Activated T-cell treated with anti-CD3 and anti-CD28 coated beads for 4 hours (primary cell): ENCODE data around the gene NID1.

Experiments
- DNase-seq: peaks from one replicate; pipeline ENCODE4 v3.0.0-alpha.2; 2020

NID1 gene

DNA sequence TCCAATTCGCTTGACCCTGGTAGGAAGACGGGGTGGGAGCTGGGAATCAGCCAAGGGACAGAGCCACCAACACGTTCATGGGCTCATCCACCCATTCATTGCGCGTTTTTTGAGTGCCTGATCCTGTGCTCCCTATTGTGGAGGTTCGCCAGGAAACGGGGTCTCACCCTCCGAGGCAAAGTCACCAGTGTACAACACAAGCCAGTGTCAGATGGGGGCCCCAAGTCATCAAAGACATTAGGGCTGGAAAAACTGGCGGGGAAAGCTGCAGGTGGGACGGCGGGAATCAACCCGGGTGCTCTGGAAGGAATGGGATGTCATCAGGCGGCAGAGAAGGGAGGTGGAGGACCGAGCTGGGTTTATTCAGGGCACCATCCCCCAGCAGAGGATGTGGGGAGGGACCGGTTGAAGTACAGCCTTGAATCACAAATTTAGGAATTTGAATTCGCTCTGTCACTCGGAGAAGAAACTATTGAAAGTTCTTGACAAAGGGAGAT lies 667 bp upstream of the NID1 start:
- no peak for DNase-seq

DNA sequence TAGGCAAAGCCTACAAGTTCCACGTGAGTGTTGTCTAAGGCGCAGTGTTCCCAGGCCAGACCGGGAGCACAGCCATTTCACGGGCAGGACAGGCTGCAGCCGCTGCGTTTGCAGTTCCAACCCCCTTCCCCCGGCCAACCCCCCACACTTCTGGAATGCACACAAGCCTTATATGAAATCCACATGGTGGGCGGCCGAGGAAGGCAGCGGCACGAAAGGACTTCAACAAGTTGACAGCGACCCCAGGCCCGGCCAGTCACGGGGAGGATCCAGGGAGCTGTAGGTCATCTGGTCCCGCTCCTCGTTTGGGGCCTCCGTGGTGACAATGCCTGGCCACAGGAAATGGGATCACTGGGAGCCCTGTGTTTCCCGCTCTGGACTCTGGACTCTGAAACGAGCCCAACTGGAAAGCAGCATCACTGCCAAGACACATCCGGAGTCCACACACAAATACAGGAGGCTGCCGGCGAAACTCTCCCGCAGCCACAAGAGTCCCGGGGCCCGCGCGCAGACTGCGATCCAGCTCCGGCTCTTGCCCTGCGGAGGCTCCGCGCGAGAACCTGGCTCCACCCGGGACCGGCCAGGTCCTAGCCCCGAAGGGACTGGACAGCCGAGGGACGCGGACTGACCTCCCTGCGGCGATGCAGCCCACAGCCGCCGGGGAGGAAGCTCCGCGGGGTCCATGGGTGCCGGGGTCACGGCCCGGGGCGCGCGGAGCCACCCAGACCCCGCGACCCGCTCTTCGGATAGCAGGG lies 794 bp downstream of the NID1 start:
- DNase-seq, result no peak

DNA sequence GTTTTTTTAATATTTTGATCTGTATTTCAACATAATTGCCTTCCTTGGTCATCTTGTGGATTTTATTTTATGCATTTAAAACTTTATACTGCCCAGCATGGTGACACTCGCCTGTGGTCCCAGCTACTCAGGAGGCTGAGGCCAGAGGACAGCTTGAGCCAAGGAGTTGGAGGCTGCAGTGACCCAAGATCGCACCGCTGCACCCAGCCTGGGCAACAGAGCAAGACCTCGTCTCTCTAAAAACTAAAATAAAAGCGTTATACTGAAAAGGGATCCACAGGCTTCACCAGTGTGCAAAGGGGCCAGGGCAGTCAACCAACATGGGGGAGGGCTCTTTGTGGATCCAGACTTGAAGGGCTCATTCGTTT lies 1.4 kb downstream of the NID1 start:
- no peak for DNase-seq

DNA sequence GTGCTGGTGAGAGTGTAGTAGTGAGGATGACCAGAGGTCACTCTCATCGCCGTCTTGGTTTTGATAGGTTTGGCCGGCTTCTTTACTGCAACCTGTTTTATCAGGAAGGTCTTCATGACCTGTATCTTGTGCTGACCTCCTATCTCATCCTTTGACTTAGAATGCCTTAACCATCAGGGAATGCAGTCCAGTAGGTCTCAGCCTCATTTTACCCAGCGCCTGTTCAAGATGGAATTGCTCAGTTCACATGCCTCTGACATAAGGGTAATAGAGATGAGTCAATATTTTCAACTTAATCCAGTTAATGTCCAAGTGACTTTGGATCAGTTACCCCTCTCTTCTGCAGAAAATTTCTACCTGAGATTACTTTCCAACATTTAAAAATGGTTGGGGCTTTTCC lies 4.6 kb downstream of the NID1 start:
- DNase-seq, result no peak

DNA sequence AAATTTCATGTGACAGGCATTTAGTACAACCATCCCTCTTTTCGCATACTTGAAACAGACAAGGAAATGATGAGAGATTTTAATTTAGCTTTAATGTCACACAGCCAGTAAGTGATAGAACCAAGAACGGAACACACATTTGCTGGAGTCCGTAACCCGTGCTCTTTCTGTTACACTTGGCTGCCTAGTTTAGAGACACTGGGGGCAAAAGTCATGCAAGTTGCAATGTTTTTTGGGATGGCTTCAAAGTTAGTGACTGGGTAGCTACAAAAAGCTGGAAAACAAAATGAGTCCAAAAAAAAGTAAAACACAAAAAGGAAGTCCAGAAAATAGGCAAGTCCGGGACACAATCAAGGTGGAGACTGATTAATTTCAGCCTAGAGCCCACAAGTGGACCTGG lies 5.9 kb downstream of the NID1 start:
- DNase-seq, result no peak

DNA sequence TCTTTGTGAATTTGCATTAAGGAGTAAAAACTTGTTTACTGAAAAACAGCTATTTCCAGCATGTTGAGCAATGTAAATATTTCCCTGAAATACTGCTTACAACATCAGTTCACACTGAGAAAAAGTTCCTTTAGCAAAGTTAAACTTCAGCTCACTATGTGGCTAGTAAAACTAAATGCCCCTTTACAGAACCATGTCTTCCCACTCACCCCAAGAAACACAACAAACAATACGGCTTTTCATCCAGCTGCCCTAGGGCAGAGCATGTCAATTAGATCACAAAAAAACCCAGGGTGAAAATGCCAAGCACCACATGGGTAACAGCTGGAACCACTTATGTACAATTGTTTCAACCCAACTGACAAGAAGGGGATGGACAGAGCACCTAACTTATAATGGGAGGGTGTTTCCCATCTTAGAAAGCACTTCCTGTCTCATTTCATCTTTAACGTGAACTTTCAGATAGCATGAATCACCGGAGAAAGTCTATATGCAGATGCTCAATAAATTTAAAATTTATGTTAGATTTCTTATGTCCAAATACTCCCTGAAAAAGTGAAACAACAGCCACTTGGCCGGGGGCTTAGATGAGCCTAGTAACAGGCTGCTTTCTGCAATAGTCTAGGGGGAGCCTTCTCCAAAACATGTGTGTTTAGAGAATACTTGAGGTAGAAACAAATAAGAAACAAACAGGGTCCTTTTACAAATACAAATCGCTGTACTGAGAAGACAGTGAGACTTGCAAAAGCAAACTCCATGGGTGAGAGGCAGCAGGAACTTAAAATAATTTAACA lies 6.6 kb downstream of the NID1 start:
- no peak for DNase-seq

DNA sequence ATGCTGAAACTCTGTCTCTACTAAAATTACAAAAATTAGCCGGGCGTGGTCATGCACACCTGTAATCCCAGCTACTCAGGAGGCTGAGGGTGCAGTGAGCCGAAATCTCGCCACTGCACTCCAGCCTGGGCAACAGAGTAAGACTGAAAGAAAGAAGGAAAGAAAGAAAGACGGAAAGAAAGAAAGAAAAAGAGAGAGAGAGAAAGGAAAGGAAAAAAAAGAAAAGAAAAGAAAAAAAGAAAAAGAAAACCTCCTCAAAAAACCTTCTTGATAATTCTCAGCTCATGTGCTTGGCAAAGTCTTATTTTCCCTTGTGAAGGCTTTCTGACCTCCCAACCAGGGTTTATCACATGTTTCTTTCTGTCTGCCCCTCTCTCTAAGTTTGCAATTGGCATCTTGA lies 7.3 kb downstream of the NID1 start:
- DNase-seq, result no peak

DNA sequence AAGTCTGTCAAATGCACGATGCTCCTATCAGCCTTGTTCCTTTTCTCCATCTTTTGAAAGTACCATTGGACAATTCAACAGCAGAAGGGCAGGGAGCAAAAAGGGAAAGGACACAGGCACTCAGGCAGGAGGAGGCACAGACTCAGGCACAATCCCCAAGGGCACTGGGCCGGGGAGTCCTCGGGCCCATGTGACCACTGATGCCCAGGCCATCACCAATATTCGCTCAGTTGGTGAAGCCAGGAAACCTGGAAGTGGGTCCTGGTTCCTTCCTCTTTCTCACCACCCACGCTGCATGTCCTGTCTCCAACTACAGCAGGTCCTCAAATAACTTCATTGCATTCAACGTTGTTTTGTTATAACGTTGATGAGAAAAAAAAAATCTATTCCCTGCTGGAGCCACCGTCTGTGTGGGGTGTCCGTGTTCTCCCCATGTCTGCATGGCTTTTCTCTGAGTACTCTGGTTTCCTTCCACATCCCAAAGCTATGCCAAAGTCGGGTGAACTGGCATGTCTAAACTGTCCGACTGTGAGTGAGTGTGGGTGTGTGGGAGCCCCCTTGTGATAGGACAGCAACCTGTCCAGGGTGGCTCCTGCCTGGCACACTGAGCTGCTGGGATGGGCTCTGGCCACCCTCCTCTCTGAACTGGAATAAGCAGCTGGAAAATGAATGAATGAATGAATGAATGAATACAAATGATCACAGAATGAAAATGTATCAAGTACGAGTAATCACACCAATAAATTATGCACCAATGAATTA lies 12.5 kb downstream of the NID1 start:
- no peak for DNase-seq

DNA sequence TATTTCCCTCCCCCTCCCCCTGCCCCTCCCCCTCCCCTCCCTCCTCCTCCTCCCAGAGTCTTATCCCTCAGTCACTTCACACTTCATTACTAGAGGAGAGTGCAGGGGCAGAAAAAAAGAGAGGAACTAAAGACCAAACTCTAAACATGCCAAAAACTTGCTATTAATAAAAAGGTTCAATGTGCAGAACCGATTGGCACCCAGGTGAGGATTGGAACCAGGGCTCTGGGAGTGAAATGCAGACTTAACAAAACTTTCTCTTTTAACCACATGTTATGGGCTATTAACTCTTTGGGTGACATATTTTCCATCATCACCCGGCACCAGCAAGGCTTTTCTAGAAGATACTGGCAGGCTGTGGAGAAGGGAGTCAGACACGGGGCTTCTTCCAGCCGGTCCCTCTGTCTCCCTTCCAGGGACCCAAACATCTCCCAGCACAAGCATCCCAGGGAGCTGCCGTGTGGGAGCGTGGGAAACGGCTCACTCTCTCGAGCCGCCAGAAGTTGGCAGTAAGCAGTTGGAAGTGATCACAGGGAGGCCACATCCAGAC lies 13.6 kb downstream of the NID1 start:
- no peak for DNase-seq

DNA sequence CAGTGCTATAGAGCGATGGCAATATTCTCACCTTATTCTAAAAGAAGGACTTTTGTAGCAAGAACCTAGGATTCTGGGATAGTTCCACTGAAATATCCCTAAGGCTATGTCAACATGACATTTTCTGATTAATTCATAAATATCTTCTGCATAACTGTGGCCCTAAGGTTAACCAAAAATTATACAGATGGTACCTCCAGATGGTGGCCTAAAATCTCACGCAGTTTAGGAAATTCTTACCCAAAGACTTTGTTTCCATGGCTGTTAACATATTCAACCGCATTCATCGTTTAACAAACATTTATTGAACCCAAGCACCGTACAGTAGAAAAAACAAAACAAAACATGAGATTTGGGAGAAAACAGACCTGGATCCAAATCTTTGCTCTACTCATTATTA lies 19.1 kb downstream of the NID1 start:
- no peak for DNase-seq

DNA sequence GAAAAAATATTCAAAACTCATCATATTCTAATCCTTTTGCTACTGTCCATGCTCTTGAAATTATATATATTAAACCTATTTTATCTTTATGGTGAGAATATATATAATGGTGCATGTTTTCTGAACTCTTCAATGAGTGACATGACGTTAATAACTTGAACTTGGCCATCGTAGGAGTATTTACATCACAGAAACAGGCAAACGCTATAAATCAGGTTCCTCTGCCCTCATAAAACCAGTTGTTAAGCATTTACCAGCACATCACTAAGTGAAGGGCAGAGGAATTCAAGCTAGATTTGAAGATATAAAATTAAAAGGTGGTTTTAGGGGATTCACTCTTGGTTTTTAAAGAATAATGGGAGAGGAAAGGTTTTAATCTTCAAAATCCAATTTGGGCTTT lies 20.5 kb downstream of the NID1 start:
- DNase-seq, result no peak

DNA sequence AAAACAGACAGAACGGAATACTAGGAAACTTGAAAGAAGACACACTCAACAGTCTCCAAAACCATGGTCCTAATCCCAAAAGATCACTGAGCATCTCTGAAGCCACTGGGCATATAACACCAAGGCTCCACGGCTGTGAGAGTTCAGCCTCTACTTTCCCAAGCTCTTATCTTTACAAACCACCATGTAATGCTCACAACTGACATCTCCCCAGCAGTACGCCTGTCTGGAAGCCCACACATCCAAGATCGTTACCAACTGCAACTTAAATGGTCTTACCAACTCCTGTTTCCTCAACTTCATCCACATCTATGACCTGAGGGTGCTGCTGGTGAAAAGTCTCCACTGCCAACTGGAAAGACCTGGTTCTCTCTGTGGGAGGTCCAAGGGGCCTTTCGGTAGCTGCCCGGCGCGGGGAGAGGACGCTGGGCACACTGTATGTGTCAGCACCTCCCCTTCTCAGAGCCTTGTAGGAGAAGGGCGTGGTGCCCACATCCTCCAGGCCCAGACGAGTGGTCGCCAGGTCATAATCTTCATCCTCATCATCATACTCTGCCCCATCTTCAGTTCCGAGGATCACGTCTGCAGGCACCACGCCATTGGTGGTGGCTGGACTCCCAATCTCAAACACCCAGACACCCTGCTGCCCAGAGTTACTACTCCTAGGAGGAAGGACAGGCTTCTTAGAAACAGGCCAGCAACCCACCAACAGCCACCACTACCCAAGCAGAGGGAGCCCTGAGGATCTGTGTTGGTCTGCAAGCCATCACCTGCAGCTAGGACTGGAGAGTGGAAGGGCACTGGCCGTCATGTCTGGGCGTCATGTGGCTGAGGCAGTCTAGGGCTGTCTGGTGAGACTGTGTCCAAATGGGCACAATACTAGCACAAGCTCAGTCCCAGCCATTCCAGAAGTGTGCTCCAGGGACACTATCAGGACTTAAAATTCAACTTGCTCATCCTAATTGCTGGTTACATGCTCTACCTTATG lies 23.0 kb downstream of the NID1 start:
- DNase-seq, result no peak

DNA sequence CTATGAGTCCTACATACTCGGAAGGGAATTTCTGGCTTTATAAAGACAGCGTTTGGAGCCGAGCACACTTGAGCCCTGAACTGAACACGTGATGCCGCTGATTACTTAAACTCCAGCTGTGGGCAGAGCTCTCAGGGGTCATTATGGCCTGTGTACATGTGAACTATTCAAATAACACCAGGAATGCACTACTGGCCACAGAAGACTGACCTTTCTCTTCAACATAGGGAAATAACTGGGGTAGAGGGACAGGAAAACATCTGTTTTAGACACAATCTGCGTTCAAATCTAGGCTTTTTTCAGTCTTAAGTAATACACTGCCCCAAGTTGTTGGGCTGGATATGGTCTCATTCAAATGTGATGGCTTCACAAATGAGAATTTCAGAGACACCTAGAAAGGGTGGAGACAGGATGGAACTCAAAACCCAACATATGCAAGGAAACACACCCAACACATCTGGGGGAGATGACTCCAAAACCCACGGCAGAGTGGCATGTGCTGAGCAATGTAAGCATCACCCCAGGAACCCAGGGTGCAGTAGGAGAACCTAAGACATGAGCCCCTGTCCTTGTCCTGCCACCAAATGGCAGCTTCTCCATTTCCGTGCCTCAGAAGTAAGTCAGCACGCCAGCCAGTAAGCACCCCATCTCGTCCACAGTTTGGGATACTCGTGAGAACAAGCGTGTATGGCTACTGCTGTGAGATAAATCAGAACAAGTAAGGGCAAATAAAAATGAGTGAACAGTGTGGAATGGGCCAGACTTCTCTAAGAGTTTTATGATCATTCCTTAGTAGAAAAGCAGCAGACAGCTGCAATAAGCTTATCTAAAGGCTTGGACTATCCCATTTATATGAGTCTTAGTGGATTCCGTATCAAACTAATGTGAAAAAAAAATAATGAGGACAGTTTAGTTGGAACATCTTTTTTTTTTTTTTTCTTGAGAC lies 24.9 kb downstream of the NID1 start:
- DNase-seq, result no peak

DNA sequence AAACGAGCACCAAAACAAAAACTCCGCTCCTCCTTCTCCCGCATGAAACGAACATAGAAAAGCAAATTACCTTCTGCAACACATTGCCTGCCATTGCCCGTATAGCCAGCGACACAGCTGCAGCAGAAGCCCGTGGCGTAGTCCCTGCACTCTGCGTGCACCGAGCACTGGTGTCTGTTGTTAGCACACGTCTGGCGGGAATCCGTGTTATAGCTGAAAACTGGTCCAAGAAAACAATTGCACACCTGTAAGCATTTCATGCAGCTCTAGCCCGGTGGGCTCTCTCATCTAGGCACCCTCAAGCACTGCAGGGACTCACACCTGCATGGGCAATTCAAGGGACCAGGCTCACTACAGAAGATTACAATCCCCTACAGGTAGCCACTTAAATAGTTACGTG lies 26.9 kb downstream of the NID1 start:
- DNase-seq, result no peak

DNA sequence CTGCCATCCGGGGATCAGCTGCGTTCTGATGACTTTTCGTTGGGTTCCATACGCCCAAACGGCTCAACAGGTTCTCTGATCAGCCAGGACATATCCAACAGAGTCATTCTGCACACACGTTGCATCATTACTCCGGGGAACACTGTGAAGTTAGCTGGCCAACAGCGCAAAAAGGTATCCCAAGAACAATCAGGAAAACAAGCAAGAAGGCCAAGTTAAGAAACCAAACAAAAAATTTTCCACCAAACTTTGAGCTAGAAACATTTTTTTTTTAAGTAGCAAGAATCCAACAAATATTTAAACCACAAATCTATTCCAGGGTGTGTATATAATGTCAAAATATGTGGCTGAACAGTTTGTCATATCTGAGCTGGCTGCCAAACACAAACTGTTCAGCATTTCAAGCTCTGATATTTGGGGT lies 29.2 kb downstream of the NID1 start:
- no peak for DNase-seq

DNA sequence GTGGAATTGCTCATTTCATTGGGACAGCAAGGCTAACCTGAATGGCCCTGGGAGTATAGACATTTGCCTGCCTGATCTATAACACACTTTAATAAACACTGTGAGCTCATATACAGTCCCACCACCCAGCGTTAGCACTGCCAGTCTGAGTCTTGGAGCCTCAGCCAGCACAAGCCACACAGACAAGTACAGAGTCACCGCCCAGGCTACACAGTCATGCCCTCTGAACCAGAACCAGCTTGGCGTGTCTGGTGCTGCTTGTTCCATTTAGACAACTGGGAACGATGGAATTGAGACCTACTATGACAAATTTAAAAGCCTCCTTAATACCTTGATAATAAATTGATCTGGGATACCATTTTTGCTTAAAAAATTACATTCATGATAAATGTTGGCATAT lies 31.6 kb downstream of the NID1 start:
- DNase-seq, result no peak

DNA sequence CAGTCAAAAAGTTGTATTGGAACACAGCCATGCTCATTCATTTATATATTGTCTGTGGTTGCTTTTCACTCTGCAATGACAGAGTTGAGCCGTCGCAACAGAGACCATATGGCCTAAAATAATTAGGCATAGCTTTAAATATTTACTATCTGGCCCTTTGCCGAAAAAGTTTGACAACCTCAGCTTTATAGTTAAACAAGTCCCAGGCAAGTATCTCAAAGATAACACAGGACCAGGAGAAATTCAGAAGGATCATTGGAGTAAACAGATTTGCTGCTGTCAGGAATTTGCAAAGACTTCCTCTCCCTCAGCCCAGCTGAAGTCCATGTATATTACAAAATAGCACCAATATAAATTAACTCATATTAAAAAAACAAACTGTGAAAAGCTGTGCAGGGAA lies 34.4 kb downstream of the NID1 start:
- DNase-seq, result no peak

DNA sequence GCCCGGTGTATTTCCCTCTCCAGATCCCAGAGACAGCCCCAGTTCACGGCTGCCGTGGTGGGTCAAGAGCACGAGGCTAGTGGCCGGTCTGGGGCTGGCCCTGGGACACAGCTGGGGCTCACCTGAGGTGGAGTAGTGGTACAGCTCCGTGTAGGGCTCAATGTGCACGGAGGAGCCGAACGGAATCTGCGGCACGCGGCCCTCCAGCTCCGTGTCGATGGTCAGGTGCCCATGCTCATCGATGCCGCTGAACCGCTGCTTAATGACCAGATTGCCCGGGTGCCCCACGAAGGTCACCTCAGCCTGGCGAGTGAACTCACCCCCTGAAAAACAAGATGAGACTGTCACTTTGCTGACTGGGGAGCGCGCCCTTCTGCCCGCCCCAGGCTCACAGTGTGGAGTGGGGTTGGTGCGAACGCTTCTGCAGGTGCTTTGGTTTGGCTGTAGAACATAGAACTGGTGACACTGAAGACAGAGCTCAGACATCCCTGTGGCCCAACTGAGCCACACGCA lies 35.4 kb downstream of the NID1 start:
- DNase-seq, result no peak

DNA sequence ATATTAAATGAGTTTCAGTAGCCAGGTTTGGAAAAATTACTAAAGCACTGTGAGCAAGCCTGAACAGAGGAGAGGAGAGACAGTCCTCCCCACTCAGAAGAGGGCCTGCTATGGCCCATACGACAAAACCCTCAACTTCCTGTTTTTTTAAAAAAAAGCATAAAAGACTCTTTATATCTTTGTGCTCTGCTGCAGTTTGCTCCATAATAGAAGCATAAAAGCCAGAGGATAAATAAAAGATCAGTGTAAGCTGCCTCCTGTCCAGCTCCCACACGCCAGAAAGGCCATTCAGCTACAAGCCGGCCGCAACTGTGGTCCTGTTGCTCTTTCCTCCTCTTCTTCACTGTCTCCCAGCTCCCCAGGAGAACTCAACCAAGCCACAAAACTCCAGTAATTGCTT lies 37.8 kb downstream of the NID1 start:
- no peak for DNase-seq

DNA sequence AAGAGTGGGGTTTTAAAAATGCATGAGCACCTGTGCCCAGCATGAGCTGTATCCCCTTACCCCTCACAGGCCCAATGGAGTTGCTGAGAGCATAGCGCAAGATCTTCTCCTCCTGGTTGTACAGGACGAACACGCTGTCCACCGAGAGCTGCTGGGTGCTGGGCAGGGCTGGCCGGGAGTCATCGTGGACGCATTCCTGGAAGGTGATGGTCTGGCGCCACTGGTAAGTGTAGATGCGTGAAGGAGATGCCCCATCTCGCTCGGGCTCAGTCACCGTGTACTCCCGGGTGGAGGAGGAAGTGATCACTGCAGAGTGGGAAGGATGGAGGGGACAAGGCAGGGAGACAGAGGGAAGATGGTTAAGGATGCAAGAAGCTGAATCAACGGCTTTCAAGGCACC lies 39.1 kb downstream of the NID1 start:
- DNase-seq, result no peak

DNA sequence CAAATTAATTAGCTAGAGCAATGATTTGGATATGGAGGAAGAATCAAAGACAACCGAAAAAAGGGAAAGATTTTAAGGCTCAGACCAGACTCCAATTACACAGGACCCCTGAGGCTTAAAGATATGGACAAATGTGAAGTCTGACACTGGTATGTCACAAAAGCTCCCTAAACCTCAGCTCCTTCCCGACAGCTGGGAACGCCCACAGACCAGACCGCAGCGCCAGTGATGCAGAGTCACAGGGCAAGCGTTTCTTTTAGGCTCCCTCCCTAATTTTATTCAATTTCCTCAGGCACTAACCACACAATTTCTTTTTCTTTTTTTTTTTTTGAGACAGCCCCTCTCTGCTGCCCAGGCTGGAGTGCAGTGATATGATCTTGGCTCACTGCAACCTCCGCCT lies 40.2 kb downstream of the NID1 start:
- DNase-seq, result no peak
